HG03442 (cell line): ENCODE results near the gene ICE2.

Source experiments
- ATAC-seq: cut with Tn5 transposase; IDR thresholded peaks from one replicate; pipeline ENCODE4 v1.9.1; 2021; ENCODE audit warnings: mild to moderate bottlenecking, moderate library complexity; ENCODE audit not compliant: unreplicated experiment

The ICE2 gene

DNA sequence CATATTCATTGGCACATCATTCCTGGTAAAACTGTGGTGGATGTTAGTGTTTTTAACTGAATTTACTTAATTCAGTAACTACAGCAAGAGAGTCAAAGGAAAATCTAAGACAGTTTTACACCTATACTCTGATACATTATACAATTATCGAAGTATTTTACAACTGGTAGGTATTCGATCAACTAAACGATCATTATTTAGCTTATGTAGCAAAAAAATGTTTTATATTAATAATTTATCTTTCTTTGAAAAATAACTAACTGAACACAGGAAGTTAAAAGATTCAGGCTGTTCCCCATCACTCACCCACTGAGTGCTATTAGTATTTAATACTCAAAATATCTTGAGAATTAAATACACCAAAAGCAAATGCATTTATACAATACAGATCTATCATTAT, 21.0 kb downstream of the ICE2 start:
- no peak for ATAC-seq

- ATAC-seq, result no peak
These were observed 24.1 kb downstream of the ICE2 start for GRCh38 chr15:60454824-60455223.

GRCh38 chr15:60448668-60449360, 30.1 kb downstream of the ICE2 start:
- ATAC-seq, result no peak

DNA sequence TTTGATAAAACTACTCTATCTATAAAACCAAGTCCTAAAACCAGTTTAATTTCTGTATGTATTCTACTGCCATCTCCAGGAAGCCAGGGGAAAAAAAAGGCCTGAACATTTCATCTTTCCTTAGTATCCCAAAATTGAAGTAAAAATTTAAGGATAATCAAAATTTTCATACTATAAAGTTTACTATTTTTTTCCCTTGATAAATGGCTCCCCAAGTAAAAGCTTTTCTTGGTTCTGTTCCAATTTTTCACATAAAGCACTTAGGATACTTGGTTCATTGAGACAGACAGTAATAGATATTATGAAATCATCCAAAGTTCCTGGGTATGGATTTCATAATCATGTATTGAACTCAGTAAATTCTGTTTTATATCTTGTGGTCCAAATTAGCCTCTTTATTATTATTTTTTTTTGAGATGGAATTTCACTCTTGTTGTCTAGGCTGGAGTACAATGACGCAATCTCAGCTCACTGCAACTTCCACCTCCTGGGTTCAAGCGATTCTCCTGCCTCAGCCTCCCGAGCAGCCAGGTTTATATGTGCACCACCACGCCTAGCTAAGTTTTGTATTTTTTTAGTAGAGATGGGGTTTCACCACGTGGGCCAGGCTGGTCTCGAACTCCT, 34.5 kb downstream of the ICE2 start:
- no peak for ATAC-seq

- ATAC-seq, result no peak
These were observed 36.2 kb downstream of the ICE2 start for GRCh38 chr15:60442763-60443162.

GRCh38 chr15:60442031-60442650, 36.8 kb downstream of the ICE2 start:
- no peak for ATAC-seq

DNA sequence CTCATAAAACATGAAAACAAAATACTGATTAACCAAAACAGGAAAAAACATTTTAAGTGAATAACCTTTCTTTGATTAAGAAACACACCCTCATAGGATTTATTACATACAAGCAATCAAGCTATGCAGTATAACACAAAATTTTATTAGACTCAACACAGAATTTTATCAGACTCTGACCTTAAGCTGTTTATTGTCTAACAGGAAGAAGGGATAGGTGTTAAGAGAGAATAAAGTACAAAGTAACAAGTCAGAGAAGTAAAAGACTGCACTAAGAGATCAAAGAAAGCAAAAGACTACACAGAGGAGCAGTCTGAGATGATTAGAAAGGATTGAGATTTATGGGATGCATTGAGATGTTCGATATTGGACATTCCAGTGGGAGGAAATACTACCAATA, 37.6 kb downstream of the ICE2 start:
- ATAC-seq, result no peak

DNA sequence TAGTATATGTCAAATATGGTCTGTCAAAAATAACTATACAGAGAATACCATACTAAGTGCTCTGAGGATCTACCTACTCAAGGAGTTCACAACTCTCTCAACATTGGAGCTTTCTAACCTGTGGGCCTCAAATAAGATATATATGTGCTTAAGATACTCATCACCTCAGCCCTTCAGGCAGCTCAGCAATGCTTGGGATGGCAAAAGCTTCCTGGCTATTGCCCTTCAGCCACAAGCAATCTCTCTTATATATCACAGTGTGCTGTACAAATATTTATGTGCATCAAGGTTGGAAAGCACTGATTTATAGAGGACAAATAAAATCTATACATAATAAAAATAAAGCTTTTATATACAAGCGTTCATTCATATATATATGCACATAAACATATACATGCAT, 40.3 kb downstream of the ICE2 start:
- no peak for ATAC-seq

DNA sequence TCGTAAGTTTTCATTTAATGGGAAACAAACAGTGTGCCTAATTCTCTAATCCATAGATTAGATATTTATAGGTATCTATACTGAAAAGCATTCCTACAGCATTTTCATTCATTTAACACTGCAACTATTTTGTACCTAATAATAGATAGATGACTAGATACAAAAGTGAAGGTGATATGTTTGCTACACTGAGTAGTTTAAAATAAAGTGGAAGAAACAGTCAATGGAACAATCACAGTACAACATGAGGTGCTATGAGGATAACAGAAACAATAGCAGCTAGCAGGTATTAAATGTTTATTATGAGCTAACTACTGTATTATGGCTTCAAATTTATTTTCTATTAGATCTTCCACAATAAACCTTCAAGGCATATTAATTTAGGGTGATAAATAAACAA, 50.0 kb downstream of the ICE2 start:
- ATAC-seq, result no peak

DNA sequence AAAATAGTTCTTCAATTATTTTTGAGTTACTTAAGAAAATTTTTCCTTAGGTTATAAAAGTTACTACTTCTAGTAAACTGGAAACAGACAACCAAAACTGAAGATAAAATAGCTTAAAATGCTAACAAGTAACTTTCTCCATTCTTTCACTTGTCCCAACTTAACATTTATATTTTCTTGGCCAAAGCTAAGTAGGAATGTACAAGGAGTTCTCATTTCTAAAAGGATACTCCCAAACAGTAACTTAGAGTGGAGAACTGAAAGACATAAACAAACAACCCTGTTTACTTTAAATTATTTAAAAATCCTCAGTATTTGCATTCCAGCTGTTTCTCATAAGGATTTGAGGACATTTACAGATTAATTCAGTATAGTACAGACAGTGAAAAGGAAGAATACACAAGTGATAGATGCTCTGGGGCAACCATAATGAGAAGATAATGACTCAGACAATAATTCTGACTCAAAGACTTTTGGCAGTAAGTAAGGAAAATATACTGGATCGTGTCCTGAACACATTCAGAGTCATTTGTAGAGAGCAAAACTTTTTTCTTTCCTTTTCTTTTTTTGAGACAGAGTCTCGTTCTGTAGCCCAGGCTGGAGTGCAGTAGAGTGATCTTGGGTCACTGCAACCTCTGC, 52.0 kb downstream of the ICE2 start:
- ATAC-seq, result no peak

GRCh38 chr15:60425461-60425860, 53.5 kb downstream of the ICE2 start:
- no peak for ATAC-seq

DNA sequence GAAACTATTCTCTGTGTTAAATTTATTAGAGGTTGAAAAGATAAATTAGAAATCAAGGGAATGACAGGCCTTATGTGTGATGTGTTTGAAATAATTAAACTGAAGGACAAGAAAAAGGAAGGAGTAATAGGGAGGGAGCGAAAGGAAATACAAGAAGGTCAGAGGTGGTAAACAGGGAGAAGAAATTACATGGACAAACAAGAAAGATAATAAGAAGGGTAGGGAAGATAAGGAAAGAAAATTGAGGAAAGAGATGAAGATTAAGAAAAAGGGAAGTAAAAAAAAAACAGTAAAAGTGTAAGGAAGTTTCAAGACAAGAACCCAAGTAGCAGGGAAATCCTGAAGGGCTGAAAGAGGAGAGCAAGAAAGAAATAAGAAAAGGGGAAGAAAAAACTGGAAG, 54.9 kb downstream of the ICE2 start:
- no peak for ATAC-seq

DNA sequence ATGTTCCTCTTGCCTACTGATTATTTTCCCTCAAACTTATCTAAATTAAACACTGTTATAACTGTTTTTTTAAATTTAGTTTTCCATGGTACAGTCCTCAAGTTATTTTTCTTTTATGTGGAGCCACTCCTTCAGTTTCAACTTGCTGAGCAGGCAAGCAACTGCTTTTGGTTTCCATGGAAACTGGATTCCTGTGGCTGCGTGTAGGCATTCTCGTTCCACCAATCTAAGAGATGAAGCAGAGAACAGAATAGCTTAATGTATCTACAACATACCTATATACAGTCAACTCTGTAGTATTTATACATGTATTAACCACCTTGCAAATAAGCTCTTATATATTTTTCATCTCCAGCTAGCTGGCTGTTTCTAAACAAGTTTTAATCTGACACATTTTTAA, 55.4 kb downstream of the ICE2 start:
- no peak for ATAC-seq

- ATAC-seq, result no peak
These were observed 57.4 kb downstream of the ICE2 start for GRCh38 chr15:60421544-60421943.

DNA sequence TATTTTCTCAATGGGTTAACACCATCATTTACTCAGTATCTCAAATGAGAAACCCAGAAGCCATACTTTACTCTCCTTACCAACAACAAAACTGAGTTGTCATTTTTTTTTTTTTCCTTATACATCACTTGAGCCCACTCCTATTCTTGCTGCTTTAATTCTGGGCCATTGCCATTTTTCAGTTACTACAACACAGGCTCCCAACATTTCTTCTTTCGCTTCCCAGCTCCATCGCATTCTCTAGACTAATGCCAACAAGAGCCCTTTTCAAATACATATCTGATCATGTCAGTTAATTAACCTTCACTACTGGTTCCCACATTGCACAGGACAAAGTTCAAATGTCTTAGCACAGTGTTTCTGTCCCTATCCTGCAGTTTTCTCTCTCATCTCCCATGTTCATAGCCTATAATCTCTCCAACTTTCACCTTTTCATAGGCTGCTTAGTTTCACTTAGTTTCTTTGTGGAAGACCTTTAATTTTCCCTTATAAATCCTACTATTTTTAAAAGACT, 58.7 kb downstream of the ICE2 start:
- no peak for ATAC-seq

- no peak for ATAC-seq
These were observed 59.2 kb downstream of the ICE2 start for GRCh38 chr15:60419753-60420152.

- ATAC-seq, result no peak
These were observed 60.8 kb downstream of the ICE2 start for GRCh38 chr15:60418096-60418495.

GRCh38 chr15:60417112-60417511, 61.8 kb downstream of the ICE2 start:
- no peak for ATAC-seq

DNA sequence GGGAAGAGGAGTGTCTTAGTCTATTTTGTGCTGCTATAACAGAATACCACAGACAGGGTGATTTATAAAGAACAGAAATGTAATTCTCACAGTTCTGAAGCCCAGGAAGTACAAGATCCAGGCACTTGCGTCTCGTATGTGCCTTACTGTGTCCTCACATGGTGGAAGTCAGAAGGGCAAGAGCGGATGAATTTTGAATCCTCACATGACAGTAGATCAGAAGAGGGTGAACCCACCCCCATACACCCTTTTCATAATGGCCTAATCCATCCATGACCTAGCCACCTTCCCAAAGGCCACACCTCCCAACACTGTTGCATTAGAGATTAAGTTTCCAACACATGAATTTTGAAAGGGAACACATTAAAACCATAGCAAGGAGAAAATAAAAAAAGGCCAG, 62.5 kb downstream of the ICE2 start:
- no peak for ATAC-seq

DNA sequence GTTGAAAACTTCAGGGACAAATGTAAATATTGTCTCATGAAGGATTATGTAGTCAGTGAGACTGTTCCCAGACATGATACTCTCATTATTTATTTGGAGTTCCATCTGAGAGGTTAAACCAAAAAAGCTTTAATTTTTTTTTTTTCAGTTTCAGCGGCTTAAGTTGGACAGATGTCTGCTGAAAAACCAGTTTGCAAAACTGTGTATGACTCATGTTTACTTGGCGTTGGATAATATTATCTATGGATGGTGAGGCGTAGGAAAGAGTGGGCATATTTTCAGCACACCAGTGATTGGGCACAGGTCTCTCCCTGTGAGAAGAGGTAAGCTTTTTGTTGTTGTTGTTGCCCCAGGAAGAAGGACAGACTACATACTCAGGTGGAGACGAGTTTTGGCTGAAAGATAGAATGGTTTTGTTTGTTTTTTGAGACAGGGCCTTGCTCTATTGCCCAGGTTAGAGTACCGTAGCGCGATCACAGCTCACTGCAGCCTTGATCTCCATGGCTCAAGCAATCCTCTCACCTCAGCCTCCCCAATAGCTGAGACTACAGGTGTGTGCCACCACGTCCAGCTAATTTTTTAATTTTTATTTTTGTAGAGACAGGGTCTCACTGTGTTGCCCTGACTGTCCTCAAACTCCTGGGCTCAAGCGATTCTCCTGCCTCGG, 64.8 kb downstream of the ICE2 start:
- no peak for ATAC-seq

- ATAC-seq, result no peak
These were observed 65.6 kb downstream of the ICE2 start for GRCh38 chr15:60413231-60413824.
